HTERT RPE-1 (cell line): ENCODE measurements around the gene HPSE2.
"Not testable (repeated sequence)": the region's sequence is repeated elsewhere in the genome, so short reads cannot be mapped to it uniquely, and the experiment has no call there.

Experiments
- in situ Hi-C: fragments of 300-500 bp; cut with MboI; formaldehyde crosslinking; loops from 4 replicates; pipeline ENCODE4 v1.14.3; 2020; ENCODE audit warnings: low sequenced_read_pairs

HPSE2 gene

DNA sequence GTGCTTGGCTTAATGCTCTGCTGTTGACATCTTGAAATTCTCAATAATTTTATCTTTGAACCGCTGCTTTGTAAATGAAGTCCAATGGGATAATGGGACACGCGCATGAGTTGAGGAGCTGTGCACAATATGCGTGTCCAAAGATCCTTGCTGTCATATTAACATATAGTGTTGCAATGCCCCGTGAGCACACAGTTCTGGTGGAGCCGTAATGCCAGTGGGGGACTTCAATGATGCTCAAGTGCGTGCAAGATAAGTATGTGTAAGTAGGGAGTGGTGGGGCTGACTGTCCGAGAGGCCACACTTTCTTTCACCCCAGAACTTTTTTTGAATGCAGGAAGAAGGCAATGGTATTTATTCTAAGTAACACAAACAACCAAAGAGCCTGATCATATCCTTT, 711.5 kb downstream of the HPSE2 start:
- in situ Hi-C loops: no loop called here

DNA sequence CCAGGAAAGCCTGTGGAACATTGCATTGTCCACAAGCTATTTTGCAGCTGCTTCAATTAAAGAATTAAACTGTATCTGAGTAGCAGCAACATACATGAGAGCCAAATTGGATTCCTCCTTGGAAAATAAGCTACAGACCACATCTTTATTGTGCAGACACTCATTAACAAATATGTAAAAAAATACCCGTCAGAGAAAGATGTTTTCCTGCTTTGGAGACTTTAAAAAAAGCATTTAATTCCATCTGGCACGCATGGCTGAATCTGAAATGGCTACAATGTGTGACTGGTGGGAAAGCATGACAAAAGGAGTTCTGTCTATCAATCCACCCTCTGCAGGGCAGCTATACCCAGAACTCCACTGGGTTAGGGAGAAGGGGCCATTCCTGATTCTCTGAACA, 715.8 kb downstream of the HPSE2 start:
- in situ Hi-C loops: no loop called here

DNA sequence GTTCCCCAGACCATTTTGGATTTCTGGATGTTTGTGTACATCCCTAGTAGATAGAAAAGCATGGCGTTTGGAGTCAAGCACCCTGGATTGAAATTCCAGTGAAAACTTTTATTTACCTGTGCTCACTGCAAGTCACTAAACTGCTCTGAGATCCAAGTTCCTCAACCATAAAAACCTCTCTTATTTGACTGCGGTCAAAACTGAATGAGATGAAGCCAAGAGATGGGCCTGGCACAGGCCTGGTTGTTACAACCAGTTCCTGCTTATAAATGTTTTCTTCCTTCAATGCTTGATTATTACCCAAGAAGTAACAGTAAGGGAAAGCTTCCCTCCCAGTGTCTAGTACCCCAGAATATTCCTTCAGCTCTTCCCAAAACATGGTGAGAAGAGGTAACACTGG, 718.0 kb downstream of the HPSE2 start:
- in situ Hi-C loops: no loop called here

DNA sequence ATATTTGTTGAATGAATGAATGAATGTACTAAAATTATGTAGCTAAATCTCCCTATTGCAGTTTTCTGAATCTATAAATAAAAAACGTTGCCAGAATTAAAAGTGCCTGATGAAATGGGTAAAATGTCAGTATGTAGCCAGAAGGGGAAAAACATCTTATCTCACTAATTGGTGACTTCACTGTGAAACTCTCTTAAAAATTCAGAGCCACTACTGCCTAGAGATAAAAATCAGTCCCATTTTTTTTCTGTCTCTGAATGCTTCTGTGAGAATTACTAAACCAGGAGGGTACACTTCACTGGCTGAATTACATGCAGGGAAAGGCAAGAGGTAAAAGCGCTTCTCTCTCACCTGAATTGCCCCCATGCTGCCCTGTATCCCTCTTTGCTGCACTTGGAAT, 719.3 kb downstream of the HPSE2 start:
- in situ Hi-C loops: no loop called here

DNA sequence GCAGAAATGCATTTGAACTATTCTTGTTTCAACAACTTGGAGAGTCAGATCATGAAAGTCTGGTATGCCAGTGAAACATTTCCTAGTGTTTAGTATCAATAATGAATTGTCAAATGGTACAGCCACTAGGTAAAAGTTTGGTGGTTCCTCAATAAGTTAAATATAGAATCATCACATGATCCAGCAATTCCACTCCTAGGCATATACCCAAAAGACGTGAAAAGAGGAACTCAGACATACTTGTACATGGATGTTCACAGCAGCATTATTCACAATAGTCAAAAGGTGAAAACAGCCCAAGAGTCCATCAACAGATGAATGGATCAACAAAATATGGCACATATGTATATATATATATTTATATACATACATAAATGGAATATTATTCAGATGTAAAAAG, 721.9 kb downstream of the HPSE2 start:
- in situ Hi-C loops: no loop called here

DNA sequence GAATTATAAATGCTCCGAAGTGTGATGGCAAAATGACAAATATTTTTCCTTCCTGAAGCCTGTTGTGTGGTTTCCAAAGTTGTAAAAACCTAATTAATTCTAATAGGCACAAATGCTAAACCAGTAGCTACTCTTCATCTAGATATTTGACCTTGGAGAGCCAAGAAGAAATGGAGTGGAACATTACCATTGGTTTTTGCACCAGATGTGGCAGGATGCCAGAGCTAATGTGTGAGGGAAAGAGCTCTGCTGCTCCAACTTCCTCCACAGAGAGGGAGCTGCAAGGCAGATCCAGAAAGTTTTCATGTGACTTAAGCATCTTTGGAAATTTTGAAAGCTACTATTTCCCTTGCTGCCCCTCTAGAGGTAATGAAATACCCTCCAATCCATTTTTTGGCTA, 723.8 kb downstream of the HPSE2 start:
- in situ Hi-C loops: no loop called here

DNA sequence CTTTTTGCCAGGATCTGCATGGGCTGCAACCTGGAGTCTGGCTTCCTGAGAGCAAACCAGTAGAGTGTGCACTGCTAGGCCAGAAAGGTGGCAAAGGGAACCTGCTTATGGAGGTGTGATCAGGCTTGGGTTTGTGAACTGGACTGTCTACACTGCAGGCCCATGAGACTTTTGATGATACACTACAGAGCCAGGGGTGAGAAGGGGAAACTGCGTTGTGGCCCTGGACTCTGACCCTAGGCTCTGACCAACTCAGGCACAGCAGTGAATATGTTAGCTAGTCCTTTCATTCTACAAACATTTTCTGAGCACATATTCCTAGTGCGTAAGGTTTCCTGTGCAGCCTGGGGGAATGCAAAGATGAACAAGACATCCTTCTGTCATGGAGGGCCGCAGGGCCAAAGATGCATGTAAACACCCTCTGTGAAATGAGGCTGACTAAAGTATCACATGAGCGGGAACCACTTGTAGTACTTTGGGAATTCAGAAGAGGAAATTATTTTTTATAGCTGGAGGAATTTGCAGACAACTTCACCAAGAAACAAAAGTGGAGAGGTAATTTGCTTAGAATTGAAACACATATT, 725.1 kb downstream of the HPSE2 start:
- in situ Hi-C loops: no loop called here

DNA sequence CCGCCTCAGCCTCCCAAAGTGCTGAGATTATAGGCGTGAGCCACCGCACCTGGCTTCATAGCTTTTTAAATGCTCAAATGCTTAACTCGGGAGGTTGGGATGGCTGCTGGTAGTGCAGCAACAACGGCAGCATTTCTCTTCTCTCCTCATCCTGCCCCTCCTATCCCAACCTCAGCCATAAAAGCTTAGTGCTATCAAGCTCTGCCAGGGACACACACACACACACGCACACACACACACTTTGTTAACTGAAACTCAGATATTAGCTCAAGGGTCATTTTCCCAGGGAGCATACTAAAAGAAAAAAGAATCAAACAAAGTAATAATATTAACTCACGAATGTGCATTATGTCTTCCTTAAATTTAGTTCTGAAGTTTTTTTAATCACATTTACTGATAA, 725.9 kb downstream of the HPSE2 start:
- in situ Hi-C loops: no loop called here

DNA sequence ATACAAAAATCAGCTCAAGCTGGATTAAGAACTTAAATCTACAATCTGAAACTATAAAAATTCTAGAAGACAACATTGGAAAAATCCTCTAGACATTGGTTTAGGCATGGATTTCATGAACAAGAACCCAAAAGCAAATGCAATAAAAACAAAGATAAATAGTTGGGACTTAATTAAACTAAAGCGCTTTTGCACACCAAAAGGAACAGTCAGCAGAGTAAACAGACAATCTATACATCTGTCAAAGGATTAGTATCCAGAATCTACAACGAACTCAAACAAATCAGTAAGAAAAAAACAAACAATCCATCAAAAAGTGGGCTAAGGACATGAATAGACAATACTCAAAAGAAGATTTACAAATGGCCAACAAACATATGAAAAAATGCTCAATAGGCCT, 733.1 kb downstream of the HPSE2 start:
- in situ Hi-C loops: not testable (repeated sequence)

DNA sequence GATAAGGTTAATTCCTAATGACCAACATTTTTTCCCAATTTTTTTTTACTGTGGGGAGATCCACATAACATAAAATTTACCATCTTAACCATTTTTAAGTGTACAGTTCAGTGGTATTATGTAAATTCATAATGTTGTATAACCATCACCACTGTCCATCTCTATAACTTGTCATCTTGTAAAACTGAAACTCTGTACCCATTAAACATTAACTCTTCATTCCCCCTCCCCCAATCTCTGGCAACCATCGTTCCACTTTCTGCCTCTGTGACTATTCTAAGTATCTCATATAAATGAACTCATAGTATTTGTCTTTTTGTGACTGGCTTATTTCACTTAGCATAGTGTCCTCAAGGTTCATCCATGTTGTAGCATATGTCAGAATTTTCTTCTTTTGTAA, 742.9 kb downstream of the HPSE2 start:
- in situ Hi-C loops: no loop called here

DNA sequence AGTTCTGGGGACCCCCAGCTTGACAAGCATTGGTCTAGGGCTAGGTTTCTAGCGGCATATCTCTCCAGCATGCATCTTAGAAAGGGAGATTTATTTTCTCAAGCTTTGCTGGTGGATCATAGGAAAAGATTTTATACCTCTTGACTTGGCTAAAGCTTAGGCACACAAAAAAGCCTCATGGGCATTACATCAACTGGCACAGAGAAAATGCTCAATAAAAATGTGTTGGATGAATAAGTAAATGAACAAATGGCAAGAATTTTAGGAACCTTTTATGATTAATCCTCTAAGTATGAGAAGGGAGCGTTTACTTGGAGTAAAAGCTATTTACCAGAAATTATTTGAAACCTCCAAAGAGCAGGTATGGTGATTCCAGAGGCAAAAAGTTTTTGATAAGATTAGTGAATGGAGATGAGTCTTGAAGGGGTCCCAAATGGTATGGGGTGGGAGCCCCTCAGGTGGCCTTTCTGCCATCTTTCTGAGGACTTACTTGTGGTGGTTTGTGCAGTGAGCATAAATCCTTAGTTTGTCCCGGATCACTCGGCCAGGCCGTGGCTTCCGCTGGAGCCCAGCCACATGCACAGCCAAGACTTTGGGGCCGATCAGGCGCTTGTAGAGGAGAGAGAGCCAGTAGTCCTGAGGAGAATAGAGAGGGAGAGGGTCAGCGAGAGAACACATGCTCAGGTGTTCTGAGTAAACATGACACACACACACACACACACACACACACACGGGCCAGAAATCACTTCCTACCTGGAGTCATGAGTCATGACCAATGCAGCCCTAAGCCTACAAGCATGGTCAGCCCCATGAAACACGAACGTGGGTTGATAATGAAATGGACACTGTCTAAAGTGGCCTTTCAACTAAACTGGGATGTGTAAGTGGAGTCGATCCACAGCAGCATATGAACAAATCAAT, 745.8 kb downstream of the HPSE2 start:
- in situ Hi-C loops: no loop called here

DNA sequence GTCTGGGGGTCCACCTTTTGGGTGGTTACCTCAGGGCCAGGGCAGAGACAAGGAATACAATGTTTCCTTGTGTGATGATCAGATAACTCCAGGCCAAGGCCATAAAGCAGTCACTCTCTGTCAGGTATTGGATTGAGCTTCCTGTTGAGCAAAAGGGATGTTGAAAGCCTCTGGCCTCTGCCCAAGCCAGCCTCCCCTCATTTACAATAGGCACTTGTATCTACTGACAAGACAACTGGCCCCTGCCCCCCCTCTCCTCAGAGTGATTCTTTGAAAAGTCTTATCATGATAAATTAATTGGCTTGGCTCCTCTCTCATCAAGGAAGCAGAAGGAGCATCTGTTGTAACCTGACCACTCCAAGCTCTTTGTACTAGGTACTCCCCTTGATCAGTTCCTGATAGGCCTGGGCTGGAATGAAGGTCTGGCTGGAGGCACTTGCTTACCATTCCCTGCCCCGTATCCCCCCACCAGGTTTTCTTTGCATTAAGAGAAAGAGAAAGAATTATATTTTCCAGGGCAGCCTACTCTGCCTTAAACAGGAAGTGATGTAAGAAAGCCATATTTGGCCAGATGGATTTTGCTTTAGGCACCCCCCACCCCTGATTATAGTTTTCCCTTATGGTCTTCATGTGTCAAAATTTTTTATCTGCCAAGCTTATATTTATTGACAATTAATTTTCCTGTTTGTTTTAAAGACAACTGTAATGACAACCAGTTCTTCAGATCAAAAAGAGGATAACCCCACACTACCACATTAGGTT, 746.8 kb downstream of the HPSE2 start:
- in situ Hi-C loops: no loop called here

DNA sequence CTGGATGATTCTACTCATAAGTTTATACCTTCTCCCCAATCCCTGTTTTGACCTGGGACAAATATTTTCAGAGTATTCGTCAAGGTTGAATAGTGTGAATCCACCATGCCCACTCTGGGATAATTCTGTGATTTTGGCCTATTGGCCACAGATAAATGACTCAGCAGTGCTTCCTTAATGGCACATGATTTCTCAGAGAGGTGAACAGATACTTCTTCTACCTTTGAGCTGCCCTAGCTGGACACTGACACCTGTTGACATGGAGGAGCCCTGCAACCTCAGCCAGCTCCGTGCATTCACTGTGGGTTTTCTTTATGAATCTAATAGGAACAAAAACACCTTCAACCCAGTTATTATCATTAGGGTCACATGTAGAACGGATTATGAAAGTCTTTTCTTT, 748.0 kb downstream of the HPSE2 start:
- in situ Hi-C loops: no loop called here

DNA sequence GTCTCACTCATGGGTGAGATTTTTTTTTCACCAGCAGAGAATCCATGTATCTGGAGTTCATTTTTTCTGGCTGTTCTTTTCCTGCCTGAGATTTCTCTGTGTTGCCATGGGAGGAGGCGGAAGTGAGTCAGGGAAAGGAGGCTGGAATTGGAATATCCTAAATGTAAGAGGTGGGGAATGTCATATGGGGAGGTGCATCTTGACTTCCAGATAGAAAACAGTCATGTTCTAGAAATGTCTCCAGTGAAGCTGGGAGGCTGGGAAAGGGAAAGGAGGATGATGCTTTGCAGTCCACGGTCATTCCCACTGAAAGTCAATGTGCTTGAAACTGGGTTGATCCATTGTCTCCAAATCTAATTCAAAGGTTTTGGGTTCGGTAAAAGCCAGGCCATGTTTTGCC, 749.2 kb downstream of the HPSE2 start:
- in situ Hi-C loops: no loop called here

DNA sequence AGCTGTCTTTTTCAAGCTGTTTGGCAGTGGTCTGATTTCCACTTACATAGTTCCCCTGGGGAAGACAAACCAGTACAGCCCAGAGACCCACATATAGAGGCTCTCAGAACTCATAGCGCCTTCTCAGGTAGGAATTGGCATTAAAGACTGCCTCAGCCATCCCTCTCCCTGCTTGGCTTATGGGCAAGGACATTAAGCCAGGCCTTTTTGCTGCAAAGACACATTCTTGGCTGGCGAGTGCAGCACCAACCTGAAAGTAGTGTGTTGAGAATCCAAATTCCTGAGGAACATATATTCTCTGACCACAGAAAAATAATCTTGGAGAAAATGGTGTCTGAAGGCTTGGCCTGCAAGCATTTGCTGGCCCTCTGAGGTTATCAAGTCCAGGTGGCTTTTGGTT, 749.7 kb downstream of the HPSE2 start:
- in situ Hi-C loops: no loop called here

DNA sequence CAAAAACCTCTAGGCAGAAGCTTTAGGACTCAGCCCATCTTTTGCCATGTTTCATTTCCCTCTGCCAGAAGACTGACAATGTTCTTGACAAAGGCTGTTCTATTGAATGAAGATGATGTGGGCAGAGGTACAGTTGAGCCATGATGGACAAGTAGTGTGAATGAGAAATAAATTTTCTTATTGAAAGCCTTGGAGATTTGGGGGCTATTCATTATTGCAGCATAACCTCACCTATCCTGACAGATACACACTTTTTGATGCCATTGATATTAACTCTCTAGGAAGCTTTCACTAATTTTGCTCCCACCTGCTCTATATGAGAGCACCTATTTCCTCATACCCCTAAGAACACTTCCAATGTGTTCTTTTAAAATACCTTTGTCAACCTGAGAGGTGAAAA, 752.0 kb downstream of the HPSE2 start:
- in situ Hi-C loops: no loop called here

DNA sequence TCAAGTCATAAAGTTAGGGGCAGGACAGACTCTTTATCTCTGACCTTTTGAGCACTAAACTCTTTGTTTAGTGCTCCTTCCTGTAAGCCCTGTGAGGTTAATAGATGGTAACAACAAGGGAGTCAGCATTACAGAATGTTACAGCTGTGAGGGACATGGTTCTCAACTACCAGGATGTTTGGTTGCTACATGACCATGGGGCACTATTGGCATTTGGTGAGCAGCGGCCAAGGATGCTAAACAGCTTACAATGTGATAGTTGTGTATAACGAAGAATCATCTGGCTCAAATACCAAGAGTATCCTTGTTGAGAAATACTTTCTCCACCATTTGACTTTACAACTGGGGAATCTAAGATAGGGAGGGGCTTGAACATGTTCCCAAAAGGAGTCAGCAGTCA, 753.6 kb downstream of the HPSE2 start:
- in situ Hi-C loops: no loop called here

DNA sequence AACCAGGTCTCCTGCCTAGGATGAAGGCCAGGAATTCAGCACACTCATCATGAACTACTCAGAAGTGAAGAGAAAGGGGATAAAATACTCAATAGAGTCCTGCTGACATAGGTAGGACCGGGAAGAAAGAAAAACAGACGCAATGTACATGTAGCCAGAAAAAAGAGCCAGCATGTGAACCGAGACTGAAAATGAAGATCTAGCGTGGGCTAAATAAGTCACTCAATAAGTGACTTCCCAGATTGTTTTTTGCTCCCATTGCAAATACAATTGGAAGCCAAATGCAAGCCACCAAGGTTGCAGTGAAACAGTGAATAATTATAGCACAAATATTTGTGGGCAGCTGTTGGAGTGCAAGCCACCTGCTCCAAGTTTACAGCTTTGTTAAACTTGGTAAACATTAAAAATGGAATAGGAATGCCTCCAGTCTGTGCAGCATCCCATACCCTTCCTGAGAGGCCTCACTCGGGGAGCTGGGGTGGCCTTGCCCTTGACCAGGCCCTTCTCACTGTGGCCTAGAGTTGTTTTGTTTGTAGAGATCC, 754.2 kb downstream of the HPSE2 start:
- in situ Hi-C loops: no loop called here

DNA sequence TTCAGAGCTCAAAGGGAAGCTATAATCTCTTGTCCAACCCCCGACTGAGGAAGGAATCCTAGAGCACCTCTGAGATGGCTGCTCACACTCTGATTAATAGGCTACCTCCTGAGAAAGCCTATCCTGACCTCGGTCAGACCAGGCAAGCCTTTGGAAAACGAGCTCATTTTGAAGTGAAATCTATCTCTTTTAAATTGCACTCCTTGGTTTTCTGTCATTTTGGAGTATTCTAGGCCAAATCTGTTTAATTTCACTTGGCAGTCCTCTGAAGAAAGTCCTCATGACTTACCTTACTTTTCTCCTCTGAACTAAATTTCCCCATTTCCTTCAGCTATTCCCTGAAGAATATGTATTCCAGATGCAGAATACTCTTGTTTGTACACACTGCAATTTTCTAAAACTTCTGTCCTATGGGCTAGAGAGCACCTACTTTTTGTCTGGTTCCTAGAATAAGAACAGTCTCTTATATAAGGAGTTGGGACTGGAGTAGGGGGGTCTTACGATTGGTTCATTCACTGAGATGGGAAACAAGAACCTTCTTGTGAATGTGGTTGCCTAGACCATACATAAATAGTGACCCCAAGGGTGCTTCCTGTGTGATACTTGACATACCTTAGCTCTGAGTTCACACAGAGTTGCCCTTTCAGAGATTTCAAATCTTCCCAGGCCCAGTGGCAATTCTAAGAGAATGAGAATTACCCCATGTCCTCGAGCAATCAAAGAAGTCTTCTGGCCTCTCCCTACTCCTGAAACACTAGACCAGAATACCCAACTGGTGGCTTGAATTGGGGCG, 757.0 kb downstream of the HPSE2 start:
- in situ Hi-C loops: no loop called here

DNA sequence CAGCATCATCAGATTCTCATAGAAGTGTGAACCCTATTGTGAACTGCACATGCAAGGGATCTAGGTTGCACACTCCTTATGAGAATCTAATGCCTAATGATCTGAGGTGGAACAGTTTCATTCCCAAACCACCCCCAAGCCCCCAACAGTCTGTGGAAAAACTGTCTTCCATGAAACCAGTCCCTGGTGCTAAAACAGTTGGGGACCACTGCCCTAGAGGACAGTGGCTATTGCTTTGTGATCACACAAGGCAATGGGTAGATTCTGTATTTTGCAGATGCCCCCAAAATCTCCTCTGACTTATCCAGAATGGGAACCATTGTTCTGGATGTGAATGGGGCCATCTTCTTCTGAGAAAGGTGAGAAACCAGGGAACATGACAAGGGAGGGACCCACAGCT, 757.8 kb downstream of the HPSE2 start:
- in situ Hi-C loops: no loop called here

DNA sequence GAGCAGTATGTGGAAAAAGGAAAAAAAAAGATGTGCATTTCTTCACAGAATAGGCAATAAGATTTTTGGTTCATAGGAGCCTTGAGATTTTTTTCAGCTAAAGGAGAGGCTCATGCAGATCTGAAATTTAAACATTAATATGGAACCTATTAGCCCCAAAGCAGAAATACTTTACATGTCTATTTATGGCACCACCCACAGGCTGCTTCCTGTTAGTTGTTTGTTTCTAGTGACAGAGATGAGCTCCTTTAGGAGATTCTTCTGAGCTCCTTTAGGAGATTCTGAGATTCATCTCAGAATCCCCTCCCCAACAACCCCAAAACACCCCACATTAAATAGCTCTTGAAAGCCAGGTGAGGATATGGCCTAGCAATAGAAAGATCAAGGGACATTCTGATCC, 761.0 kb downstream of the HPSE2 start:
- in situ Hi-C loops: no loop called here
